ENCODE data around the gene NKX6-1.

NKX6-1 gene

GRCh38 chr4:84498935-84499623 is at the start of gene NKX6-1:
Gene NKX6-1 (minus strand): TSS chr4:84499292. CDS start chr4:84498228, 1,064 bp downstream.
- DNase-seq = peak; percentile 70 to 74

GRCh38 chr4:84547211-84547610 is 48.1 kb upstream of the NKX6-1 start:
- peak in 1 of 2 donors; percentile 55 for DNase-seq

DNA sequence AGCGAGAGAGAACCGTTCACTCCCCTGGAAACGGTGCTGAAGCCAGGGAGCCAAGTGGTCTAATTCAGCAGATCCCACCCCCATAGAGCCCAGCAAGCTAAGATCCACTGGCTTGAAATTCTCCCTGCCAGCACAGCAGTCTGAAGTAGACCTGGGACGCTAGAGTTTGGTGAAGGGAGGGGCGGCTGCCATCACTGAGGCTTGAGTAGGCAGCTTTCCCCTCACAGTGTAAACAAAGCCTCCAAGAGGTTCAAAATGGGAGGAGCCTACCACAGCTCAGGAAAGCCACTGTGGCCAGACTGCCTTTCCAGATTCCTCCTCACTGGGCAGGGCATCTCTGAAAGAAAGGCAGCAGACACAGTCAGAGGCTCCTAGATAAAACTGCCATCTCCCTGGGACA is 46.0 kb upstream of the NKX6-1 start:
- DNase-seq = no peak

- no peak for DNase-seq
Measured at GRCh38 chr4:84535901-84536300, 36.8 kb upstream of the NKX6-1 start.

DNA sequence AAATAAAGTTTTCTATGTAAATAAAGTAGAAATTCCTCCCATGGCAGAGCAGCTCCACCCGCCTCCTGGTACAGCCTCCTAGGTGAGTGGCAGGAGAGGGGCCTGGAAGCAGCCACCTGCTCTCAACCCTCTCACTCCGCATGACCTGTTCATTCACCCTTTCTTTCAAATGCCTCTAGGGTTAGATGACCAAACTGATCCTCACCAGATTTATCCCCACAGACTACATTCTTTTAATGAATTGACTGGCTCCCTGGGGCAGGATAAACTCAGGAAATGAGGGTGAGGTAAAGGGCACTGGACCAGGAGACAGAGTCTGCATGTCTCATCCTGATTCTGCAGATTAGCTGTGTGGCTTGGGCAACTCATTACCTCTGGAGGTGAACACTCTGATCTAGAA is 32.6 kb upstream of the NKX6-1 start:
- DNase-seq = no peak

- no peak for DNase-seq
Measured at GRCh38 chr4:84530871-84531270, 31.8 kb upstream of the NKX6-1 start.

- DNase-seq = no peak
Measured at GRCh38 chr4:84530454-84530853, 31.4 kb upstream of the NKX6-1 start.

DNA sequence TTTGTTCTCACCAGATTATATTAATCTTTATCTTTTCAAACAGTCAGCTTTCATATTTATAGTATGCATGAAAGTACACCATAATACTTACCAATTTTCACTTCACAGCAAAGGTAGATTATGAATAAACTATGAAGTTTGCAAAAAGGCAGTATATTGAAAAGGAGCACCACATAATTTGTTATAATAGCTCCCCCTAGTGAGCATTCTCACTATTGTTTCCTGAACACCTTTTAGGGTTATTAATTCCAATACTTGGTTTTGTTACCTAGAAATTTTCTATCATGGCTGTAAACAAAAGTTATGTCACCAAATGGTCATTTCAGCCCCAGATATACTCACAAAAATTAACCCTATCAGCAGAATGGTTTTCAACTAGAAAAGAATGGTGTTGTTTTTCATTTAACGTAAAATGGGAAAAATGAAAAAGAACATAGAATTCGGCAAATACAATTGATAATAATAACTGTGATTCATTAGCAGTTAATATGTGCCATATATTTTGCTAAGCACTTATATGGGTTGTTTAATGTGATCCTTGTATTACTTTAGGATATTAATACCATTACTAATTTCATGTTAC is 30.2 kb upstream of the NKX6-1 start:
- DNase-seq = peak; percentile 22 to 74

- DNase-seq = peak; percentile 39 to 47
Measured at GRCh38 chr4:84527391-84527790, 28.3 kb upstream of the NKX6-1 start.

DNA sequence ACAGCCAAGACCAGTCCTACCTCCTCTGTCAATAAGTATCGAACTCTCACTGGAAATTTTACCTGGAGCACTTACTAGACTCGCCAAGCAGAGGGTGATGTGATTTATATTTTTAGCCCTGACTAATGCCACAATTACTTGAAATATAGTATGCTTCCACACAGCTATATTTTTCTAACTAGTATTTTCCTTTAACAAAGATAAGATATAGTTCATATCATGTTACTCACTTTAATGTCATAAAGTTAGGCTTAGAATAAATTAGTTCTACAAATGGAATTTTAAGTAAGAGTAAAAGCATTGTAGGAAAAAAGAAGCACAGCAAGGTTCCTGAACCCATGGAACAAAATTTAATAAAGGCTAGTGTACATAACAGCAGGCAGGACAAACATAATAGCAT is 16.0 kb upstream of the NKX6-1 start:
- DNase-seq = no peak

DNA sequence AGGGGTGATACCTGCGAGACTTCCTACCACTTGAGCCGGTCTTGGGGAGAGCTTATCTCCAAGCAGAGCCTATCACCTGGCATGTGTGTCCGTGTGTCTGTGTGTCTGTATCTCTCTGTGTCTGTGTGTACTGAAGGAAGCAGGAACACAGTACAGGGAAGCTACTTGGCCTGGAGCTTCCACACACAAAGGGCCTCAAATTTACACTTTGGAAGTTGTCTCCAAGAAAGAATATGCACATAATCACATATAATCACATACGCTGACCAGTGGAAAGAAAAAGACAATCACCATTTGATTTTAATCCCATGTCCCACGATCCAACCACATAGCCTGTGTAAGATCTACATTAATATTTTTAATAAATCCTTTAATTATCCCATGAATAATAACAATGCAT is 13.2 kb upstream of the NKX6-1 start:
- no peak for DNase-seq

- no peak for DNase-seq
Measured at GRCh38 chr4:84511703-84512102, 12.6 kb upstream of the NKX6-1 start.

GRCh38 chr4:84507941-84508340 is 8.8 kb upstream of the NKX6-1 start:
- no peak for DNase-seq

GRCh38 chr4:84504821-84505220 is 5.7 kb upstream of the NKX6-1 start:
- DNase-seq = no peak

- DNase-seq = peak; percentile 58 to 88
Measured at GRCh38 chr4:84503495-84504437, 4.7 kb upstream of the NKX6-1 start.

DNA sequence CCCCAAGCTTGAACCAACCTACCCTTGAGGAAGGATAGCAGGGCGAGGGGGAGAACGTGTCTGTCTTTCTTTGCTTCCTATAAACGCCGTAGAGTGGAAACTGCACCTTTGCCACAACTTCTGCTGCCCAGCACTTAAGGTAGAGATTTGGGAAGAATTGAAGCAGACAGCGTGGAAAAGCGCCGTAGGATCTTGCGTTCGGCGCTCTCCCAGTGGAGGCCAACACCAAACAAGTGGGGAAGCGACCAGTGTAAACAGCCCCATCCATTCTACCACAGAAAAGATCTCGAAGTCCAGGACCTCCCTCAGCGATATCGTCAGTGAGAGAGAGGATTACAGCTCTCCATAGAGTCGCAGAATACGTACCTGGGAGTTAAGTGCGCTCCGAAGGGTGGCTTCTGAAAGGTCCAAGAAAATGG is 3.9 kb upstream of the NKX6-1 start:
- no peak for DNase-seq

DNA sequence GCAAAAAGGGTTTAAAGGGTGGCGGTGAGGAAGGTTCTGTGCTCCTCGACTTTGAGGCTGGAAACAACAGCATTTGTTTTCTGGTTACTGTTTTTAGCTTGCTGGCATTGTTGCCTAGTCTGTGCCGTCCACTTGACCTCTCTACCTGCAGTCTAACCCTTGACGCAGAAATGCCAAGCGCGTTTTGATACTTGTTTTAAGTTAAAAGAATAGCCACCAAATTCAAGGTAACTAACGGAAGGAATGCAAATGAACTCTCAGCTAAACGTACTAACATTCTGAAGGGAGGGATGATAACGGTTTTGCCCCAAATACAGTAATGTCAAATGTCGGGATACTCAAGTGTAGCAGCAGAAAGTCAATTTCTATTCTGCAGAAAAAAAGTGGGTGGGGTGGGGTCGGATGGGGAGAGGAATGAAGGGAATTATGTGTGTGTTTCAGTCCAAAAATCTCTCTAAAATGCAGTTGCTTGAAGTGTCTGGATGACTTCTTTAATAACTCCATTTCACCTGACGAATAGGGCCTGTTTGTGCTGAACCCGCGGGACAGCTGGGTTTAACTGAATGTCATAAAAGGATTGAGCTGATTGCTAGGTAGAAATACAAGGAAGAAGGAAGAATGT is 3.4 kb upstream of the NKX6-1 start:
- no peak for DNase-seq

- DNase-seq = no peak
Measured at GRCh38 chr4:84501721-84502267, 2.7 kb upstream of the NKX6-1 start.

DNA sequence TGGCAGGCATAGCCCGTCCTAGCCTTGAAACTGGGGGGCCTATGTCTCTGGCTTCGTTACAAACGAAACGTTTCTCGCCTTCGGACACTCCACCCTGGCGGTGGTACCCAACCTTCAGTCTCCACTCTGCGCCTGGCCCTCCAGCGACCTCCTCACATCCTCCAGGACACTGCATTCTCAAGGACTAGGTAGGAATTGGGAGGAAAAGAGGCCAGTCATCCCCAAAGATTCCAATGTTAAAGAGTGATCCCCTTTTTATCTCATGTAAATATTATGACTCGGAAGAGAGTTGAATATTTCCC is 2.1 kb upstream of the NKX6-1 start:
- DNase-seq = no peak

DNA sequence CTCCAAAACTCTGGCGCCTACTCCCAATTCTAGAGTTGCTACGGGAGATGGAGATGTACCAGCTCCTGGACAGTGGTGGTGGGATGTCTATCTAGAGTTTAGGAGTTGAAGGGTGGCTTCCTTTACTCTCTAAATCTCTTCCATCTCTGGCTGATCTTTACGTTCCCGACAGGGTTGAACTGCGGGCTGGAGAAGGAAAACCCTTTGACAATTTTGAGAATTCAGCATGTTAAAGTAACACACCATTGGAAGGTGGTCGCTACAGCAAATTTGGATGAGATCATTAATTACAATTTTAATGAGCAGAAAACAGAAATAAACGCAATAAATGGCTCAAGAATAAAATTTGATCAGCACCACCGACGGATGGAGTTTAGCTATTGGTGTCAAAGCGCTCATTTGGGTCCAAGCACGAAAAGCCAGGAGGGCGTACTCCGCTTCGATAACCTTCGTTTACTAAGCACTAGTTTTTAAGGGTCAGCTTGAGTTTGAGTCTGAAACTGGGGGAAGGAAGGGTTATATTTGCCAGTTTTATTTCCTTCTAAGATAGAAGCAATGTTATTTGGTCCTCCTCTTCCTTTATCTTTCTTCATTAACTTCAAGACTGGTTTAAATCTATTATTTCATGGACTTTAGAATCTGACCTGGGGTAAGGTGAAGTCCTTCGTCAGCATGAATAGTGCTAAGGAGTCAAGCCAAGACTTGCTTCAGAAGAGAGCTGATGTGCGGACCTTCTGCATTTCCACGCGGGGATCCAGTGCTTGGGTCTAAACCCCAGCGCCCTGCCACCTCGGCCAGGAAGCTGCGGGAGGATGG is 1.5 kb upstream of the NKX6-1 start:
- DNase-seq = no peak

DNA sequence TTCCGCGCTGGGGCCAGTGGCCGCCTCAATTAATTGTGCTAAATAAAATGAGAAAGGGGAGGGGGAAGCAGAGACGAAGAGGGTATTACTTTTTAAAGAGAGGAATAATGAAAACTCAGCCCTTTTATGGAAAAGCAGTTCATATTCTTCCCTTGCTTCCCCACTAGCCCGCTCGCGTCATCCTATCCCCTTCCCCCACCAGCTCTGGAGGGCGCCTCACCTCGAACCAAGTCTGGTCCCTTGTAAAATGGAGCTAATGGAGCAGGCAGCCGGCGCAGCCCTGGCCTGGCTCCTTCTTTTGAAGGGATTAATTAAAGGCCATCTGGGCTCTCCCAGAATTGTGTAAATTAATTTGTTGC is 511 bp upstream of the NKX6-1 start:
- DNase-seq = no peak

DNA sequence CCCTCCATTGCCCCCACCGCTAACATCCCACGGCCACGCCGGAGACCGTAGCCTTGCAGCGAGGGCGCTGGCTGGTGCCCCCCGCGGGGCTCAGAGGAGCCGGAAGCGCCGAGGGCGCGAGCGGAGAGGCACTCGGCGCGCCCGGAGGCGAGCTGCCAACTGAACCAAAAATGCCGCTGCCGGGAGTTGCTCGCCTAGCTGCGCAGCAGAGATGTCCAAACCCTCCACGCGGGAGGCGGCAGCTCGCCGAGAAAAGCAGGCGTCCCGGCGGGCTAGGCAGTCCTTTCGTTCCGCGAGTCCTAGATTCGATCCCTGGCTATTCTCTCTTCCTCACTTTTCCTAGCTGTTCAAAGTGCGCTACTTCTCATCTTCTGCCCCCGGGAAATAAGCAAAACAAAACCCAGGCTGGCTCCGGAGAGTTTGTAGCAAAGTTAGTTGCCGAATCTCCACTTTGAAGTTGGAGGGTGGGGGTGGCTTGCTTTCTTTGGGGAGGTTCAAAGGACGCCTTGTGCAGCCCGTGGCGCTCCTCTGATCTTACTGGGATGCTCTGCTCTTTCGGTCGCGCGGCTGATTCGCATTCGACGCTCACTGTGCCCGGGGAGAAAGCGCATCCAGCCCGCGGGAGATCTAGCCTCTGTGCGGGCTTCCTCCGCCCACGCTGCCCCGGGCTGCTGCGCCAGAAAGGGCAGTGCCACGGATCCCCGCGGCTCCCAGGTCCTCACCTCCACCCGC is 723 bp downstream of the NKX6-1 start:
- no peak for DNase-seq

Data from inflammatory macrophage treated with lipopolysaccharide for 1 hour (primary cell).